Activated B cell treated with CpG ODN at 0.5 μM for 24 hours (primary cell): ENCODE measurements around the gene TBX2. TPM values are rescaled to one million over a fixed set of nuclear protein-coding genes. Genes with fewer than 3 reads are reported as not detected.

Source experiments
- ATAC-seq: fragments of 200-7000 bp; cut with Tn5 transposase; one replicate; pipeline ENCODE4 v1.10.0; 2021; ENCODE audit warnings: low read depth, mild to moderate bottlenecking, moderate library complexity
- CTCF ChIA-PET: fragments of 350-600 bp; sonication (Branson Sonifier 250); formaldehyde crosslinking; loops from one replicate; lab custom pipeline; 2021; ENCODE audit warnings: antibody characterized with exemption; lab: Charles Lee
- POLR2A ChIA-PET: fragments of 350-600 bp; sonication (Branson Sonifier 250); formaldehyde crosslinking; loops from one replicate; lab custom pipeline; 2021; ENCODE audit warnings: antibody characterized with exemption; lab: Charles Lee
- DNase-seq: peaks from one replicate; pipeline ENCODE4 v3.0.0; 2022
- H3K27ac Mint-ChIP-seq: one replicate; pipeline ENCODE4 v1.8.0; 2020; ENCODE audit warnings: mixed read lengths
- H3K27me3 Mint-ChIP-seq: one replicate; pipeline ENCODE4 v1.8.0; 2021; ENCODE audit warnings: mixed read lengths
- H3K36me3 Mint-ChIP-seq: one replicate; pipeline ENCODE4 v1.8.0; 2021; ENCODE audit warnings: low read depth, mixed read lengths
- H3K4me1 Mint-ChIP-seq: one replicate; pipeline ENCODE4 v1.8.0; 2021; ENCODE audit warnings: mixed read lengths
- H3K4me3 Mint-ChIP-seq: one replicate; pipeline ENCODE4 v1.8.0; 2020; ENCODE audit warnings: mild to moderate bottlenecking, mixed read lengths
- H3K9me3 Mint-ChIP-seq: one replicate; pipeline ENCODE4 v1.8.0; 2020; ENCODE audit warnings: mixed read lengths
- CTCF ChIP-seq: fragments of 200-600 bp; IDR thresholded peaks from one replicate; pipeline ENCODE4 v1.8.0; 2022; ENCODE audit warnings: antibody characterized with exemption, mild to moderate bottlenecking
- intact Hi-C: fragments of 100-400 bp; cut with micrococcal nuclease; formaldehyde crosslinking; loops from one replicate; pipeline ENCODE4 v1.15.1; 2024
- total RNA-seq: library from RNA; stranded (reverse); gene quantifications from 2 replicates; pipeline ENCODE4 v1.2.3, GENCODE V29; 2022

Gene TBX2
- total RNA-seq, 1 donor from 2014 or later: not detected

- peaks cover 2% of the 10 kb centered on the region for H3K4me1 Mint-ChIP-seq
- peaks cover 9% of the 10 kb centered on the region for H3K27me3 Mint-ChIP-seq
- no peak for ATAC-seq
- no peaks in the 10 kb centered on the region for H3K9me3 Mint-ChIP-seq
- no peak overlapping the region for H3K27ac Mint-ChIP-seq
- H3K36me3 Mint-ChIP-seq: peaks cover 1% of the 10 kb centered on the region
- ChIA-PET POLR2A (no interaction called here), CTCF (no interaction called here)
- DNase-seq: no peak
- no peak for TF ChIP-seq CTCF
- intact Hi-C loops: no loop called here
- no peak overlapping the region for H3K4me3 Mint-ChIP-seq
These were observed 13.9 kb upstream of the TBX2 start for GRCh38 chr17:61385577-61386236.

GRCh38 chr17:61386251-61386650, 13.4 kb upstream of the TBX2 start:
- ChIA-PET POLR2A (no interaction called here), CTCF (no interaction called here)
- H3K36me3 Mint-ChIP-seq: no peaks in the 10 kb centered on the region
- H3K4me1 Mint-ChIP-seq: peaks cover 2% of the 10 kb centered on the region
- intact Hi-C loops: no loop called here
- no peak overlapping the region for H3K4me3 Mint-ChIP-seq
- H3K9me3 Mint-ChIP-seq: no peaks in the 10 kb centered on the region
- TF ChIP-seq CTCF: no peak
- H3K27ac Mint-ChIP-seq: no peak overlapping the region
- ATAC-seq (no peak), DNase-seq (no peak)
- H3K27me3 Mint-ChIP-seq: peaks cover 9% of the 10 kb centered on the region

GRCh38 chr17:61387011-61387410, 12.6 kb upstream of the TBX2 start:
- H3K4me1 Mint-ChIP-seq: peaks cover 2% of the 10 kb centered on the region
- no peaks in the 10 kb centered on the region for H3K9me3 Mint-ChIP-seq
- POLR2A ChIA-PET: no interaction called here
- peaks cover 9% of the 10 kb centered on the region for H3K27me3 Mint-ChIP-seq
- no peak for TF ChIP-seq CTCF
- CTCF ChIA-PET: interaction anchor here (1.3 kb wide), 1 partner anchor 666 kb away, joined by 4 read pairs; no protein-coding TSS in a partner anchor
- H3K27ac Mint-ChIP-seq: no peak overlapping the region
- no peak overlapping the region for H3K4me3 Mint-ChIP-seq
- intact Hi-C loops: no loop called here
- DNase-seq (no peak), ATAC-seq (no peak)
- H3K36me3 Mint-ChIP-seq: no peaks in the 10 kb centered on the region

GRCh38 chr17:61387511-61388305, 11.9 kb upstream of the TBX2 start:
- CTCF ChIA-PET: interaction anchor here (1.3 kb wide), 1 partner anchor 667 kb away, joined by 4 read pairs; no protein-coding TSS in a partner anchor
- TF ChIP-seq CTCF: no peak
- H3K27me3 Mint-ChIP-seq: peaks cover 13% of the 10 kb centered on the region
- DNase-seq: no peak
- H3K27ac Mint-ChIP-seq: no peak overlapping the region
- H3K4me3 Mint-ChIP-seq: no peak overlapping the region
- ATAC-seq: no peak
- intact Hi-C loops: loop anchor here (2.0 kb wide), 1 partner anchor 417 kb away; no protein-coding TSS in a partner anchor
- POLR2A ChIA-PET: no interaction called here
- H3K4me1 Mint-ChIP-seq: peaks cover 2% of the 10 kb centered on the region
- no peaks in the 10 kb centered on the region for H3K36me3 Mint-ChIP-seq
- no peaks in the 10 kb centered on the region for H3K9me3 Mint-ChIP-seq
